ENCODE results near the gene TNS4. TPM values are rescaled to one million over a fixed set of nuclear protein-coding genes. Genes with fewer than 3 reads are reported as not detected.

TNS4 gene
- total and polyA plus RNA-seq, 9 of the 15 experiments (the other 6 are each of a cell fraction or from before 2014, with no cell fraction given) = 0.04 to 0.73 (median 0.24) TPM; not detected in 1

- no peak overlapping the region for H3K27ac ChIP-seq (ENCODE audit: extremely low read depth, low read depth, low read length)
- DNase-seq (ENCODE audit: extremely low read depth in 1 of 4, low spot score in 3 of 4) (no peak), ATAC-seq (no peak), FAIRE-seq (no peak)
- no peak overlapping the region for H3K4me3 ChIP-seq
- H3K4me1 ChIP-seq (replicated peaks in 1 of 2; ENCODE audit: control insufficient read depth in 2 of 2, insufficient read depth in 2 of 2, low read length in 2 of 2) = peaks cover 5 to 25% of the 10 kb centered on the region in 2 experiments; a peak in 3 of 5 replicates
- WGBS (ENCODE audit: insufficient coverage, low coverage, missing lambda C conversion rate) = 28% methylated on average over 9 of the region's 11 CpGs
- no peaks in the 10 kb centered on the region for H3K36me3 ChIP-seq (ENCODE audit: control insufficient read depth, insufficient read depth, low read length)
- no peak overlapping the region for H3K9ac ChIP-seq (ENCODE audit: insufficient read depth in 1 of 2, low read depth in 2 of 2, low read length in 2 of 2)
- peaks cover 0 to 7% of the 10 kb centered on the region in 2 experiments; a peak in 1 of 5 replicates for H3K27me3 ChIP-seq (ENCODE audit: control insufficient read depth in 2 of 2, insufficient read depth in 2 of 2, low read length in 2 of 2)
- no peaks in the 10 kb centered on the region for H3K79me2 ChIP-seq (ENCODE audit: control insufficient read depth, insufficient read depth, low read length)
- intact Hi-C loops (cut with micrococcal nuclease) (no loop called here), in situ Hi-C loops (cut with MboI) (no loop called here)
- H3K9me3 ChIP-seq (replicated peaks; ENCODE audit: control insufficient read depth, insufficient read depth, low read depth, low read length) = no peaks in the 10 kb centered on the region
- H3K4me2 ChIP-seq (ENCODE audit: insufficient read depth, low read length) = no peak overlapping the region
- ChIA-PET CTCF (ENCODE audit: low intra/inter-chr PET ratio) (no interaction called here), POLR2A (interaction anchor here (0.6 kb wide), 1 partner anchor 24 kb away, joined by 3 read pairs; no protein-coding TSS in a partner anchor)
- no peaks in the 10 kb centered on the region for H3K9me1 ChIP-seq (ENCODE audit: control insufficient read depth, insufficient read depth, low read length)
- no peaks in the 10 kb centered on the region for H4K20me1 ChIP-seq (replicated peaks; ENCODE audit: control insufficient read depth, insufficient read depth, low read length)
- TF ChIP-seq LEF1 (IDR thresholded peaks at IDR 0.05) (no peak), ILK (tag; IDR thresholded peaks at IDR 0.05; ENCODE audit: borderline replicate concordance, low read depth) (no peak), POLR2A (conservative IDR thresholded peaks at IDR 0.05) (no peak), ADNP (tag; IDR thresholded peaks at IDR 0.05) (no peak), CBFA2T2 (conservative IDR thresholded peaks at IDR 0.05) (no peak), BRD4 (IDR thresholded peaks at IDR 0.05) (no peak), ARID1B (IDR thresholded peaks at IDR 0.05) (no peak), CBFA2T3 (IDR thresholded peaks at IDR 0.05) (no peak), U2AF1 (optimal IDR thresholded peaks at IDR 0.05; ENCODE audit: low read depth, low read length) (no peak), KLF10 (CRISPR knock-in tag; IDR thresholded peaks at IDR 0.05) (no peak), HOMEZ (CRISPR knock-in tag; IDR thresholded peaks at IDR 0.05) (no peak), MCM3 (IDR thresholded peaks at IDR 0.05) (no peak), NCOA1 (IDR thresholded peaks at IDR 0.05; ENCODE audit: low read depth) (no peak)
- no peak overlapping the region for H2AFZ ChIP-seq (ENCODE audit: low read depth, low read length)
- no TSS peak for BruUV-seq (replicated peaks)
Measured at GRCh38 chr17:40466298-40466971, 35.0 kb downstream of the TNS4 start.

All from K562 (cell line).